Mucosa of descending colon (tissue), 3 donors: ENCODE data around the gene MGAT3. TPM values are rescaled to one million over a fixed set of nuclear protein-coding genes. Genes with fewer than 3 reads are reported as not detected.
"Not testable (repeated sequence)": the region's sequence is repeated elsewhere in the genome, so short reads cannot be mapped to it uniquely, and the experiment has no call there.

ENCODE experiments used
- ATAC-seq: fragments of 200-7000 bp; cut with Tn5 transposase; one replicate; pipeline ENCODE4 v1.9.1; 2020; ENCODE audit warnings: mild to moderate bottlenecking, moderate library complexity
- DNase-seq, 3 donors: peaks; one replicate each; pipeline ENCODE4 v3.0.0-alpha.2; 2020
- H3K36me3 ChIP-seq: fragments of 200-600 bp; one replicate; pipeline ENCODE4 v1.8.0; 2021; ENCODE audit warnings: low read depth, mild to moderate bottlenecking
- H3K4me1 ChIP-seq: fragments of 200-600 bp; one replicate; pipeline ENCODE4 v1.8.0; 2021; ENCODE audit warnings: low read depth, mild to moderate bottlenecking
- H3K4me3 ChIP-seq: fragments of 200-600 bp; one replicate; pipeline ENCODE4 v1.8.0; 2021; ENCODE audit warnings: mild to moderate bottlenecking
- H3K9me3 ChIP-seq: fragments of 200-600 bp; one replicate; pipeline ENCODE4 v1.8.0; 2021; ENCODE audit warnings: mild to moderate bottlenecking
- CTCF ChIP-seq: fragments of 200-600 bp; IDR thresholded peaks from one replicate; pipeline ENCODE4 v1.8.0; 2022; ENCODE audit warnings: antibody characterized with exemption, mild to moderate bottlenecking
- intact Hi-C, 2 donors: fragments of 100-400 bp; cut with DNase I in 1 of 2; cut with micrococcal nuclease in 1 of 2; formaldehyde crosslinking; loops; one replicate each; pipeline versions ENCODE4 v1.11.0 to v1.11.1; 2022; cut with DNase I, micrococcal nuclease
- total RNA-seq, 3 donors: library from RNA; stranded (reverse); fragmentation: NEBNext Ultra II Directional in 2 of 3; extraction: Animal tissue kit (Norgen Biotek cat#: 25700) in 2 of 3; gene quantifications; one replicate each; pipeline versions ENCODE4 v1.2.1 to v1.2.4, GENCODE V29; 2021 to 2023
- donor health status: DM: no; HTN: no; CAD: no; lungs with moderate emphysema.
- donor health status: DM: no; HTN: no; CAD: no.
- donor health status: DM: no; HTN: yes; CAD: no.

Gene MGAT3
- total RNA-seq, 3 donors from 2014 or later: 5.1 to 8.5 (median 6.5) TPM

DNA sequence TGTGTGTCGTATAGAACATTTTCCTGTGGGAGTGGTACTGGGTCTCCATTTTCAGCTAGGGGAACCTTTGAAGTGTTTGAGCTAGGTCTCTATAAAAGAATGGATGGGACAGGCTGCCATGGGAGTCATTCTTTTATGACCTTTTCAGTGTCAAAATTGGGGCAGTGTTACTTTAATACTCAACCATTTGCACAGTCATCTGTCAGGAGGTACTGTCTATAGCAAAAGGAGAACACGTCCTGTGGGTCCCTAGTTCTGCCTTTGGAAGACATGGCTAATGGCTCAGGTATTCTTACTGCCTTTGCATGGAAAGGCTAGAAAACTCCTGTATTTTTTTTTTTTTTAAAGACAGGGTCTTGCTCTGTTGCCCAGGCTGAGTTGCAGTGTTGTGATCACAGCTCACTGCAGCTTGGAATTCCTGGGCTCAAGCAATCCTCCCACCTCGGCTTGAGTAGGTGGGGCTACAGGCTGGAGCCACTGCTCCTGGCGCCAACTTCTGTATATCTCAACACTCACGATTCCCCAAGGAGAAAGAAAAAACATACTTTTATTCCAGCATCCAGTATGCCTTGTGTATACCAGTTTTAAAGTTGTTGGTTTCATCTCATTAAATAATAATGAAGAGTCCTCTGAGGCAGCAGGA is 61.5 kb downstream of the MGAT3 start:
- DNase-seq (no peak), ATAC-seq (no peak)
- Histone ChIP-seq H3K9me3 (no peaks in the 10 kb centered on the region), H3K4me3 (no peak overlapping the region), H3K36me3 (no peaks in the 10 kb centered on the region), H3K4me1 (peaks cover 25% of the 10 kb centered on the region)
- intact Hi-C loops: no loop called here
- TF ChIP-seq CTCF: no peak

GRCh38 chr22:39518996-39519680 is 62.3 kb downstream of the MGAT3 start:
- Histone ChIP-seq H3K36me3 (peaks cover under 1% of the 10 kb centered on the region), H3K4me1 (peaks cover 30% of the 10 kb centered on the region), H3K9me3 (no peaks in the 10 kb centered on the region), H3K4me3 (peak overlapping the region; percentile 100)
- ATAC-seq: peak; percentile 4
- intact Hi-C loops: no loop called here
- no peak for TF ChIP-seq CTCF
- no peak for DNase-seq

GRCh38 chr22:39519681-39520225 is 62.9 kb downstream of the MGAT3 start:
- H3K4me1 ChIP-seq: peaks cover 30% of the 10 kb centered on the region
- DNase-seq (peak; percentile 97 to 99 (median 98)), ATAC-seq (peak; percentile 85)
- H3K4me3 ChIP-seq: peak overlapping the region; percentile 100
- no peaks in the 10 kb centered on the region for H3K9me3 ChIP-seq
- no peak for TF ChIP-seq CTCF
- intact Hi-C loops: no loop called here
- peaks cover 6% of the 10 kb centered on the region for H3K36me3 ChIP-seq

DNA sequence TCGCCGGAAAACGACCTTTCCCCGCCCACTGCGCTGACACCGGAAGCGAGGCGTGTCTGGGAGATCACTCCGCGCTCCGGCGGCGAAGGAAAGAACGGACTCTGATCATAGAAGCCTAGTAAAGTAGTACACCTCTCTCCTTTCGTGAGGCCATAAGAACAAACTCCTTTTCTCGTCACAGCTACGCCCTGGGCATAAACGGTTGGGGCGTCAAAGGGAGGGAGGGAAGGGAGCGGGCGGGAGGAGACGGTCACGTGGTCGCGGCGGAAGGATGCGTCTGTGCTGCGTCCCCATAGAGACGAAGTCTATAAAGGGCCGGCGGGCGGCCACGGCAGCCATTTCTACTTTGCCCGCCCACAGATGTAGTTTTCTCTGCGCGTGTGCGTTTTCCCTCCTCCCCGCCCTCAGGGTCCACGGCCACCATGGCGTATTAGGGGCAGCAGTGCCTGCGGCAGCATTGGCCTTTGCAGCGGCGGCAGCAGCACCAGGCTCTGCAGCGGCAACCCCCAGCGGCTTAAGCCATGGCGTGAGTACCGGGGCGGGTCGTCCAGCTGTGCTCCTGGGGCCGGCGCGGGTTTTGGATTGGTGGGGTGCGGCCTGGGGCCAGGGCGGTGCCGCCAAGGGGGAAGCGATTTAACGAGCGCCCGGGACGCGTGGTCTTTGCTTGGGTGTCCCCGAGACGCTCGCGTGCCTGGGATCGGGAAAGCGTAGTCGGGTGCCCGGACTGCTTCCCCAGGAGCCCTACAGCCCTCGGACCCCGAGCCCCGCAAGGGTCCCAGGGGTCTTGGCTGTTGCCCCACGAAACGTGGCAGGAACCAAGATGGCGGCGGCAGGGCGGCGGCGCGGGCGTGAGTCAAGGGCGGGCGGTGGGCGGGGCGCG is 63.7 kb downstream of the MGAT3 start, which contains the start of gene ATF4:
ATF4 (plus strand) TSS at position 337 of the 880 bp plus-strand sequence. CDS start 884 bp downstream, outside the sequence.
- peak; percentile 71 for ATAC-seq
- intact Hi-C loops: no loop called here
- no peaks in the 10 kb centered on the region for H3K9me3 ChIP-seq
- peak; percentile 93 to 97 (median 94) for DNase-seq
- peaks cover 6% of the 10 kb centered on the region for H3K36me3 ChIP-seq
- H3K4me1 ChIP-seq: peaks cover 34% of the 10 kb centered on the region
- peak within 1 kb of the TSS; percentile 100 for H3K4me3 ChIP-seq
- no peak for TF ChIP-seq CTCF

DNA sequence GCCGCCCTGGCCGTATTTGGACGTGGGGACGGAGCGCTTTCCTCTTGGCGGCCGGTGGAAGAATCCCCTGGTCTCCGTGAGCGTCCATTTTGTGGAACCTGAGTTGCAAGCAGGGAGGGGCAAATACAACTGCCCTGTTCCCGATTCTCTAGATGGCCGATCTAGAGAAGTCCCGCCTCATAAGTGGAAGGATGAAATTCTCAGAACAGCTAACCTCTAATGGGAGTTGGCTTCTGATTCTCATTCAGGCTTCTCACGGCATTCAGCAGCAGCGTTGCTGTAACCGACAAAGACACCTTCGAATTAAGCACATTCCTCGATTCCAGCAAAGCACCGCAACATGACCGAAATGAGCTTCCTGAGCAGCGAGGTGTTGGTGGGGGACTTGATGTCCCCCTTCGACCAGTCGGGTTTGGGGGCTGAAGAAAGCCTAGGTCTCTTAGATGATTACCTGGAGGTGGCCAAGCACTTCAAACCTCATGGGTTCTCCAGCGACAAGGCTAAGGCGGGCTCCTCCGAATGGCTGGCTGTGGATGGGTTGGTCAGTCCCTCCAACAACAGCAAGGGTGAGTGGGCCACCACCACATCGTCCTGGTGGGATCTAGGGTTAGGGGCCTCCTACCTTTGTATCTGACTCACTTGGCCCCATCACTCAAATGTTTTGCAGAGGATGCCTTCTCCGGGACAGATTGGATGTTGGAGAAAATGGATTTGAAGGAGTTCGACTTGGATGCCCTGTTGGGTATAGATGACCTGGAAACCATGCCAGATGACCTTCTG is 64.5 kb downstream of the MGAT3 start:
- Histone ChIP-seq H3K4me1 (peaks cover 34% of the 10 kb centered on the region), H3K4me3 (peak overlapping the region; percentile 100)
- ATAC-seq, intact Hi-C loops, H3K36me3 ChIP-seq, H3K9me3 ChIP-seq: not testable (repeated sequence)
- peak in 1 of 3 donors; percentile 36 for DNase-seq

DNA sequence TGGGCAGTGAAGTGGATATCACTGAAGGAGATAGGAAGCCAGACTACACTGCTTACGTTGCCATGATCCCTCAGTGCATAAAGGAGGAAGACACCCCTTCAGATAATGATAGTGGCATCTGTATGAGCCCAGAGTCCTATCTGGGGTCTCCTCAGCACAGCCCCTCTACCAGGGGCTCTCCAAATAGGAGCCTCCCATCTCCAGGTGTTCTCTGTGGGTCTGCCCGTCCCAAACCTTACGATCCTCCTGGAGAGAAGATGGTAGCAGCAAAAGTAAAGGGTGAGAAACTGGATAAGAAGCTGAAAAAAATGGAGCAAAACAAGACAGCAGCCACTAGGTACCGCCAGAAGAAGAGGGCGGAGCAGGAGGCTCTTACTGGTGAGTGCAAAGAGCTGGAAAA is 65.3 kb downstream of the MGAT3 start:
- ATAC-seq, DNase-seq, H3K9me3 ChIP-seq, H3K4me3 ChIP-seq, intact Hi-C loops, H3K36me3 ChIP-seq: not testable (repeated sequence)
- H3K4me1 ChIP-seq: peaks cover 35% of the 10 kb centered on the region
